ENCODE results near the gene SWI5.

Gene SWI5

GRCh38 chr9:128252317-128253139, 23.5 kb upstream of the SWI5 start:
- no peak for DNase-seq

- DNase-seq, result no peak
Observed at GRCh38 chr9:128253140-128253990, 22.7 kb upstream of the SWI5 start.

GRCh38 chr9:128253991-128254346, 22.1 kb upstream of the SWI5 start:
- no peak for DNase-seq

- no peak for DNase-seq
Observed at GRCh38 chr9:128254362-128254761, 21.7 kb upstream of the SWI5 start.

- no peak for DNase-seq
Observed at GRCh38 chr9:128254855-128255759, 21.0 kb upstream of the SWI5 start.

GRCh38 chr9:128257086-128257825, 18.8 kb upstream of the SWI5 start:
- no peak for DNase-seq

- no peak for DNase-seq
Observed at GRCh38 chr9:128257907-128258306, 18.2 kb upstream of the SWI5 start.

- DNase-seq, result no peak
Observed at GRCh38 chr9:128258326-128258725, 17.8 kb upstream of the SWI5 start.

- DNase-seq, result no peak
Observed at GRCh38 chr9:128259156-128259555, 16.9 kb upstream of the SWI5 start.

GRCh38 chr9:128260340-128260739, 15.7 kb upstream of the SWI5 start:
- no peak for DNase-seq

- DNase-seq, result no peak
Observed at GRCh38 chr9:128262687-128263086, 13.4 kb upstream of the SWI5 start.

- DNase-seq, result no peak
Observed at GRCh38 chr9:128265348-128265847, 10.7 kb upstream of the SWI5 start.

GRCh38 chr9:128266868-128267590, 9.0 kb upstream of the SWI5 start:
- no peak for DNase-seq

GRCh38 chr9:128271112-128271511, 5.0 kb upstream of the SWI5 start:
- DNase-seq, result no peak

GRCh38 chr9:128271512-128271911, 4.6 kb upstream of the SWI5 start:
- DNase-seq, result no peak

GRCh38 chr9:128274245-128274644, 1.8 kb upstream of the SWI5 start:
- no peak for DNase-seq

GRCh38 chr9:128275198-128276007, 673 bp upstream of the SWI5 start, which contains the start of gene GOLGA2:
Gene GOLGA2, minus strand, starts transcription at chr9:128276007. Its CDS starts 31 bp downstream, at chr9:128275976.
- DNase-seq, result no peak

GRCh38 chr9:128276574-128277270, 646 bp downstream of the SWI5 start:
- DNase-seq, result no peak

All from SHP77 treated with DMSO at 0.1 percent for 48 hours (cell line).